H9 (cell line): Measurements from ENCODE around the gene RAB3C. TPM values are rescaled to one million over a fixed set of nuclear protein-coding genes. Genes with fewer than 3 reads are reported as not detected.

Source experiments
- DNase-seq: peaks from one replicate; pipeline ENCODE4 v3.0.0-alpha.2; 2017
- H2AFZ ChIP-seq: one replicate; pipeline ENCODE4 v1.6.1; 2013; ENCODE audit warnings: mild to moderate bottlenecking, low read length, control low read depth, moderate library complexity
- H2AK5ac ChIP-seq: 2 replicates; pipeline ENCODE4 v1.6.1; 2013; ENCODE audit warnings: low read length, control low read depth, mixed read lengths; ENCODE audit not compliant: insufficient read length
- H2BK120ac ChIP-seq: one replicate; pipeline ENCODE4 v1.6.1; 2013; ENCODE audit warnings: low read depth, mild to moderate bottlenecking, low read length, control low read depth, inconsistent platforms; ENCODE audit not compliant: poor library complexity, severe bottlenecking
- H2BK12ac ChIP-seq: 2 replicates; pipeline ENCODE4 v1.6.1; 2013; ENCODE audit warnings: low read length, control low read depth, mixed read lengths, low read depth; ENCODE audit not compliant: insufficient read length
- H2BK15ac ChIP-seq: 2 replicates; pipeline ENCODE4 v1.6.1; 2013; ENCODE audit warnings: low read depth, low read length, control low read depth
- H2BK20ac ChIP-seq: one replicate; pipeline ENCODE4 v1.6.1; 2013; ENCODE audit warnings: low read depth, mild to moderate bottlenecking, low read length, control low read depth, inconsistent platforms; ENCODE audit not compliant: poor library complexity, severe bottlenecking
- H2BK5ac ChIP-seq: 2 replicates; pipeline ENCODE4 v1.6.1; 2013; ENCODE audit warnings: low read length, control low read depth, mixed read lengths; ENCODE audit not compliant: insufficient read length
- H3K14ac ChIP-seq: 2 replicates; pipeline ENCODE4 v1.6.1; 2013; ENCODE audit warnings: low read length, control low read depth; ENCODE audit not compliant: insufficient read depth
- H3K18ac ChIP-seq: 2 replicates; pipeline ENCODE4 v1.6.1; 2013; ENCODE audit warnings: low read depth, mild to moderate bottlenecking, mixed read lengths, low read length, control low read depth; ENCODE audit not compliant: insufficient read length
- H3K23ac ChIP-seq: 2 replicates; pipeline ENCODE4 v1.6.1; 2013; ENCODE audit warnings: low read length, control low read depth, mixed read lengths, low read depth; ENCODE audit not compliant: insufficient read length
- H3K23me2 ChIP-seq: 2 replicates; pipeline ENCODE4 v1.6.1; 2013; ENCODE audit warnings: low read depth, mild to moderate bottlenecking, mixed read lengths, low read length, control low read depth; ENCODE audit not compliant: insufficient read length, poor library complexity, severe bottlenecking
- H3K27ac ChIP-seq: 2 replicates; pipeline ENCODE4 v1.5.1; 2013; ENCODE audit warnings: low read length, control low read depth, mixed read lengths, low read depth; ENCODE audit not compliant: insufficient read length
- H3K27me3 ChIP-seq: 2 replicates; pipeline ENCODE4 v1.6.1; 2013; ENCODE audit warnings: low read length, control low read depth, inconsistent platforms; ENCODE audit not compliant: insufficient read depth
- H3K4ac ChIP-seq: 2 replicates; pipeline ENCODE4 v1.6.1; 2013; ENCODE audit warnings: low read depth, mild to moderate bottlenecking, control low read depth, inconsistent platforms, low read length, moderate library complexity
- H3K4me1 ChIP-seq: 2 replicates; pipeline ENCODE4 v1.6.1; 2013; ENCODE audit warnings: low read length, control low read depth, inconsistent platforms; ENCODE audit not compliant: insufficient read depth
- H3K4me2 ChIP-seq: 2 replicates; pipeline ENCODE4 v1.6.1; 2013; ENCODE audit warnings: low read length, control low read depth, mixed read lengths; ENCODE audit not compliant: insufficient read length, insufficient read depth
- H3K56ac ChIP-seq: 2 replicates; pipeline ENCODE4 v1.6.1; 2013; ENCODE audit warnings: low read depth, mild to moderate bottlenecking, mixed read lengths, low read length, control low read depth; ENCODE audit not compliant: insufficient read length
- H3K79me1 ChIP-seq: 2 replicates; pipeline ENCODE4 v1.6.1; 2013; ENCODE audit warnings: low read depth, mild to moderate bottlenecking, moderate library complexity, low read length, control low read depth, inconsistent platforms; ENCODE audit not compliant: insufficient read depth, poor library complexity, severe bottlenecking
- H3K79me2 ChIP-seq: 2 replicates; pipeline ENCODE4 v1.6.1; 2013; ENCODE audit warnings: low read length, control low read depth, inconsistent platforms; ENCODE audit not compliant: insufficient read depth
- H3K9ac ChIP-seq: 2 replicates; pipeline ENCODE4 v1.6.1; 2013; ENCODE audit warnings: low read length, control low read depth, mixed read lengths; ENCODE audit not compliant: insufficient read length; ENCODE audit errors: extremely low read depth
- H3K9me3 ChIP-seq: one replicate; pipeline ENCODE4 v1.6.1; 2013; ENCODE audit warnings: low read depth, low read length, inconsistent platforms; ENCODE audit not compliant: control insufficient read depth
- H3T11ph ChIP-seq: one replicate; pipeline ENCODE4 v1.6.1; 2013; ENCODE audit warnings: mild to moderate bottlenecking, low read length, control low read depth, inconsistent platforms
- H4K20me1 ChIP-seq: one replicate; pipeline ENCODE4 v1.6.1; 2013; ENCODE audit not compliant: control insufficient read depth, insufficient read length, insufficient read depth
- H4K5ac ChIP-seq: 2 replicates; pipeline ENCODE4 v1.6.1; 2013; ENCODE audit warnings: low read depth, mild to moderate bottlenecking, mixed read lengths, low read length, control low read depth; ENCODE audit not compliant: insufficient read length
- H4K8ac ChIP-seq: replicated peaks from 2 replicates; pipeline ENCODE4 v1.6.1; 2013; ENCODE audit warnings: low read length, control low read depth, mixed read lengths, low read depth; ENCODE audit not compliant: insufficient read length
- H4K91ac ChIP-seq: 2 replicates; pipeline ENCODE4 v1.6.1; 2013; ENCODE audit warnings: low read depth, mild to moderate bottlenecking, moderate library complexity, mixed read lengths, low read length, control low read depth; ENCODE audit not compliant: insufficient read length
- H3K27ac Mint-ChIP-seq, 3 experiments: 2 replicates in 2 of 3; 3 replicates in 1 of 3; pipeline ENCODE4 v1.8.0; 2020 to 2021; ENCODE audit warnings: mixed read lengths in 3 of 3, mild to moderate bottlenecking in 1 of 3, moderate library complexity in 1 of 3
- H3K27me3 Mint-ChIP-seq: 2 replicates; pipeline ENCODE4 v1.8.0; 2021; ENCODE audit warnings: low read depth, mild to moderate bottlenecking, moderate library complexity, mixed read lengths
- H3K36me3 Mint-ChIP-seq, 3 experiments: 2 replicates in 2 of 3; 3 replicates in 1 of 3; pipeline ENCODE4 v1.8.0; 2020 to 2021; ENCODE audit warnings: low read depth in 3 of 3, mixed read lengths in 3 of 3; ENCODE audit not compliant: insufficient read depth in 1 of 3
- H3K4me1 Mint-ChIP-seq, 2 experiments: 2 replicates each; pipeline ENCODE4 v1.8.0; 2020; ENCODE audit warnings: mixed read lengths in 2 of 2
- H3K4me3 Mint-ChIP-seq, 2 experiments: 2 replicates in 1 of 2; 3 replicates in 1 of 2; pipeline ENCODE4 v1.8.0; 2020 to 2021; ENCODE audit warnings: mild to moderate bottlenecking in 2 of 2, mixed read lengths in 2 of 2, moderate library complexity in 1 of 2
- H3K9me3 Mint-ChIP-seq, 2 experiments: 2 replicates in 1 of 2; 3 replicates in 1 of 2; pipeline ENCODE4 v1.8.0; 2020; ENCODE audit warnings: mild to moderate bottlenecking in 2 of 2, mixed read lengths in 2 of 2, moderate library complexity in 1 of 2
- WGBS: extraction: QIAGEN DNeasy Blood & Tissue Kit; methylation state at CpG from one replicate; pipeline ENCODE4 v1.1.7; 2013; ENCODE audit warnings: missing lambda C conversion rate, low lambda C conversion rate, mixed read lengths; ENCODE audit not compliant: insufficient read length; ENCODE audit errors: extremely low coverage; 5-methylcytosine and 5-hydroxymethylcytosine counted together
- total RNA-seq: library from RNA; stranded (reverse); gene quantifications from 2 replicates; pipeline ENCODE4 v1.2.1, GENCODE V29; 2021
- TF ChIP-seq, protein P1 (sequence below): fragments of 200-600 bp; sonication (generic); conservative IDR thresholded peaks from 3 replicates; pipeline ENCODE4 v1.8.0; 2021; ENCODE audit warnings: antibody characterized with exemption, mild to moderate bottlenecking

RAB3C gene
- total RNA-seq, 1 experiment from 2014 or later: 16.3 TPM

- no peak overlapping the region for H3K4me3 Mint-ChIP-seq
- no CpG with 5 or more reads among the region's 5 CpGs for WGBS
These were observed 99.1 kb downstream of the RAB3C start for GRCh38 chr5:58681943-58682342.

More at GRCh38 chr5:58681943-58682342, 99.1 kb downstream of the RAB3C start:
- H4K20me1 ChIP-seq: no peaks in the 10 kb centered on the region
- no peaks in the 10 kb centered on the region for H3K9me3 Mint-ChIP-seq
- H3K9me3 ChIP-seq: no peaks in the 10 kb centered on the region
- no peak overlapping the region for H4K5ac ChIP-seq
- no peak overlapping the region for H3K4me2 ChIP-seq
- H3K23me2 ChIP-seq: no peaks in the 10 kb centered on the region
- peaks cover 0 to under 1% of the 10 kb centered on the region in 2 experiments; a peak in 1 of 4 replicates for H3K4me1 Mint-ChIP-seq
- no peak overlapping the region for H2BK5ac ChIP-seq
- H3K9ac ChIP-seq: no peak overlapping the region
- TF ChIP-seq, protein P1, sequence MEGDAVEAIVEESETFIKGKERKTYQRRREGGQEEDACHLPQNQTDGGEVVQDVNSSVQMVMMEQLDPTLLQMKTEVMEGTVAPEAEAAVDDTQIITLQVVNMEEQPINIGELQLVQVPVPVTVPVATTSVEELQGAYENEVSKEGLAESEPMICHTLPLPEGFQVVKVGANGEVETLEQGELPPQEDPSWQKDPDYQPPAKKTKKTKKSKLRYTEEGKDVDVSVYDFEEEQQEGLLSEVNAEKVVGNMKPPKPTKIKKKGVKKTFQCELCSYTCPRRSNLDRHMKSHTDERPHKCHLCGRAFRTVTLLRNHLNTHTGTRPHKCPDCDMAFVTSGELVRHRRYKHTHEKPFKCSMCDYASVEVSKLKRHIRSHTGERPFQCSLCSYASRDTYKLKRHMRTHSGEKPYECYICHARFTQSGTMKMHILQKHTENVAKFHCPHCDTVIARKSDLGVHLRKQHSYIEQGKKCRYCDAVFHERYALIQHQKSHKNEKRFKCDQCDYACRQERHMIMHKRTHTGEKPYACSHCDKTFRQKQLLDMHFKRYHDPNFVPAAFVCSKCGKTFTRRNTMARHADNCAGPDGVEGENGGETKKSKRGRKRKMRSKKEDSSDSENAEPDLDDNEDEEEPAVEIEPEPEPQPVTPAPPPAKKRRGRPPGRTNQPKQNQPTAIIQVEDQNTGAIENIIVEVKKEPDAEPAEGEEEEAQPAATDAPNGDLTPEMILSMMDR: no peak
- no peaks in the 10 kb centered on the region; the same call in 1 of the 2 replicates for H3K4me1 ChIP-seq
- H3K18ac ChIP-seq: no peak overlapping the region
- no peaks in the 10 kb centered on the region for H3K27me3 Mint-ChIP-seq
- H3K27me3 ChIP-seq: no peaks in the 10 kb centered on the region
- H2BK12ac ChIP-seq: no peak overlapping the region
- no peak overlapping the region for H3K27ac ChIP-seq
- no peak overlapping the region for H3K27ac Mint-ChIP-seq
- no peak overlapping the region for H3T11ph ChIP-seq
- no peak overlapping the region for H3K23ac ChIP-seq
- H3K14ac ChIP-seq: no peak overlapping the region
- no peak overlapping the region for H4K91ac ChIP-seq
- H2BK15ac ChIP-seq: no peak overlapping the region
- H2AFZ ChIP-seq: no peak overlapping the region
- no peak overlapping the region for H2BK120ac ChIP-seq
- no peaks in the 10 kb centered on the region for H3K79me1 ChIP-seq
- no peaks in the 10 kb centered on the region; a peak in 1 of 7 replicates for H3K36me3 Mint-ChIP-seq
- no peak overlapping the region for H3K56ac ChIP-seq
- no peak overlapping the region for H2BK20ac ChIP-seq
- no peak overlapping the region for H3K4ac ChIP-seq
- DNase-seq: no peak
- H2AK5ac ChIP-seq: no peak overlapping the region
- no peaks in the 10 kb centered on the region for H3K79me2 ChIP-seq
- no peak overlapping the region for H4K8ac ChIP-seq
